AG10803 (cell line): ENCODE data around the gene SLC4A5.

Experiments
- DNase-seq: peaks from one replicate; pipeline ENCODE4 v3.0.0; 2010; ENCODE audit warnings: low read depth
- H3K4me3 ChIP-seq: 2 replicates; pipeline ENCODE4 v1.5.1; 2011; ENCODE audit warnings: mild to moderate bottlenecking, low read length, control low read depth
- TF ChIP-seq, protein P1 (sequence below): conservative IDR thresholded peaks from 2 replicates; pipeline ENCODE4 v1.5.1; 2011; ENCODE audit warnings: mild to moderate bottlenecking, low read length, control low read depth, inconsistent platforms

The SLC4A5 gene

GRCh38 chr2:74201196-74201595 is 142.0 kb downstream of the SLC4A5 start:
- H3K4me3 ChIP-seq = peak overlapping the region; percentile 34
- no peak for DNase-seq
- TF ChIP-seq, protein P1, sequence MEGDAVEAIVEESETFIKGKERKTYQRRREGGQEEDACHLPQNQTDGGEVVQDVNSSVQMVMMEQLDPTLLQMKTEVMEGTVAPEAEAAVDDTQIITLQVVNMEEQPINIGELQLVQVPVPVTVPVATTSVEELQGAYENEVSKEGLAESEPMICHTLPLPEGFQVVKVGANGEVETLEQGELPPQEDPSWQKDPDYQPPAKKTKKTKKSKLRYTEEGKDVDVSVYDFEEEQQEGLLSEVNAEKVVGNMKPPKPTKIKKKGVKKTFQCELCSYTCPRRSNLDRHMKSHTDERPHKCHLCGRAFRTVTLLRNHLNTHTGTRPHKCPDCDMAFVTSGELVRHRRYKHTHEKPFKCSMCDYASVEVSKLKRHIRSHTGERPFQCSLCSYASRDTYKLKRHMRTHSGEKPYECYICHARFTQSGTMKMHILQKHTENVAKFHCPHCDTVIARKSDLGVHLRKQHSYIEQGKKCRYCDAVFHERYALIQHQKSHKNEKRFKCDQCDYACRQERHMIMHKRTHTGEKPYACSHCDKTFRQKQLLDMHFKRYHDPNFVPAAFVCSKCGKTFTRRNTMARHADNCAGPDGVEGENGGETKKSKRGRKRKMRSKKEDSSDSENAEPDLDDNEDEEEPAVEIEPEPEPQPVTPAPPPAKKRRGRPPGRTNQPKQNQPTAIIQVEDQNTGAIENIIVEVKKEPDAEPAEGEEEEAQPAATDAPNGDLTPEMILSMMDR = no peak

- DNase-seq = peak; percentile 20
- peak overlapping the region; percentile 95 for H3K4me3 ChIP-seq
- TF ChIP-seq, protein P1 = no peak
Measured at GRCh38 chr2:74199871-74200305, 143.3 kb downstream of the SLC4A5 start.

DNA sequence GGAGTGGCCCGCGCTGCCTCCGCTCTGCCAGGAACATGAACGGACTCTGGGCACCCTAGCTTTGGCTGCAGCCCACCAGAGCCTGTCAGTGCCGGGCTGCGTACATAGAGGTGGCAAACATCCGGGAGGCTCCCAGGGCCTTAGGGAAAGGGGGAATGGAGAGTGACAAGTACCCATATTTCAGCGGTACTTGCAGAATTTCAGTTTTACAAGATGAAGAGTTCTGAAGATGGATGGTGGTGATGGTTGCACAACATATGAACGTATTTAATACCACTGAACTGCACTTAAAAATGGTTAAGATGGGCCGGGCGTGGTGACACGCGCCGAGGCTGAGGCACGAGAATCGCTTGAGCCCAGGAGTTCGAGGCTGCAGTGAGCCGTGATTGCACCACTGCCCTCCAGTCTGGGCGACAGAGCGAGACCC is 143.9 kb downstream of the SLC4A5 start:
- TF ChIP-seq, protein P1 = no peak
- peak overlapping the region; percentile 95 for H3K4me3 ChIP-seq
- DNase-seq = no peak

GRCh38 chr2:74198461-74199274 is 144.5 kb downstream of the SLC4A5 start, which contains the start of gene MTHFD2:
Gene MTHFD2 (plus strand): TSS chr2:74198615. CDS start chr2:74198642, 27 bp downstream.
- TF ChIP-seq, protein P1 = peak; percentile 71
- peak; percentile 96 for DNase-seq

DNA sequence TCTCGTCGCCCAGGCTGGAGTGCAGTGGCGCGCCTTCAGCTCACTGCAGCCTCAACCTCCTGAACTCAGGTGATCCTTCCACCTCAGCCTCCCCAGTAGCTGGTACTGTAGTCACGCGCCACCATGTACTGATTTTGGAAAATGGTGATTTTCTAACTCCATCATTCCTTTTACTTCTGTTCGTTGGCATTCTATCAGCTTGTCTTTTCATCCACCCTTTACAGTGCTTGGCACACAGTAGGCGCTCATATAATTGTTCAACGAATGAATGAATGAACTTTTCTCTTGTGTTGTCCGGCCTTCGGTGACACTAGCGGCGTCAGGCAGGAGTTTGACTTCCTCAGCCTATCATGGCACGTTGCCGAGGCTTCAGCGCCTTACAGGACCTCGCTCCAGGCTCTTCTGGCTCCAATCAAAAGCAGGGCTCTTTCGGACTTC is 145.2 kb downstream of the SLC4A5 start:
- DNase-seq = no peak
- H3K4me3 ChIP-seq = peak overlapping the region; percentile 95
- TF ChIP-seq, protein P1 = no peak

More at GRCh38 chr2:74198461-74199274, 144.5 kb downstream of the SLC4A5 start, which contains the start of gene MTHFD2:
- peak within 1 kb of the TSS; percentile 95 for H3K4me3 ChIP-seq

- TF ChIP-seq, protein P1 = no peak
- no peak overlapping the region for H3K4me3 ChIP-seq
- no peak for DNase-seq
Measured at GRCh38 chr2:74197049-74197448, 146.2 kb downstream of the SLC4A5 start.

DNA sequence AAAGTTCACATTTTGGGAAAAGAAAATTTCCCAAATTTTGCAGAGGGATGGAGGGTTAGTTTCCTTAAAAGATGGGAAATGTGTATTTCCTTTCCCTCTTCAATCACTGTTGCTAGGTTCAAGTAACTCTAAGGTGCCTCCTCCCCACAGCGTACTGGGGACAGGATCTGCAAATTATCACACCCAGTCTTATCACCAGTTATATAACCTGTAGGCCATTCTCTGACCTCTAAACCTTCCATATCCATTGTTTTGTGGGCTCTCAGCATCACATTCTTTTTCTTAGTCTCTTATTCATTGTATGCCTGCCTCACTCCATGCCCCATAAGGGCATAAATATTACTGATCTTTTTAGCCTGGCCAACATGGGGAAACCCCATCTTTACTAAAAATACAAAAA is 148.4 kb downstream of the SLC4A5 start:
- no peak for DNase-seq
- H3K4me3 ChIP-seq = no peak overlapping the region
- TF ChIP-seq, protein P1 = no peak
